ENCODE results near the gene SRPX. TPM values are rescaled to one million over a fixed set of nuclear protein-coding genes. Genes with fewer than 3 reads are reported as not detected.

Gene SRPX
- total RNA-seq, 1 experiment from 2014 or later, result 6.2 TPM

DNA sequence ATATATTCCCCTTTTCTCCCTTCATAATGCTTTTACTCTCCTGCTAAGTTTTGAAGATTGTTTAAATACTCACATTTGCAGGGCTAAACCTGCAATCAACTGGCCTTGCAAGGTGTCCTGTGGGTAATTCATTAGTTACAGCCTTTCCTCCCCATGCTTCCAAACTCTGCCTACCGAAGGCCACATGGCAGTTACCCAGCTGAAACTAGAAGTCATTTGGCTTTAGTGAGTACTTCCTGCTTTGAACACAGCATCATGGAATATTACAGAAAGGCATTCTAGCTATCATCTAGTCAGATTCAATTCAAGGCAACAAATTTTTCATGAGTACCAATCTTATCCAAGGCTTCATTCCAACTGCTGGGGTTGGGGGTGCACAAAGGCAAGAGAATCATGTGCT lies 55.6 kb downstream of the SRPX start:
- no peaks in the 10 kb centered on the region for H3K27me3 ChIP-seq
- DNase-seq, result no peak
- H3K4me3 ChIP-seq, result no peak overlapping the region
- H3K36me3 ChIP-seq, result no peaks in the 10 kb centered on the region
- H3K9me3 ChIP-seq, result no peaks in the 10 kb centered on the region

DNA sequence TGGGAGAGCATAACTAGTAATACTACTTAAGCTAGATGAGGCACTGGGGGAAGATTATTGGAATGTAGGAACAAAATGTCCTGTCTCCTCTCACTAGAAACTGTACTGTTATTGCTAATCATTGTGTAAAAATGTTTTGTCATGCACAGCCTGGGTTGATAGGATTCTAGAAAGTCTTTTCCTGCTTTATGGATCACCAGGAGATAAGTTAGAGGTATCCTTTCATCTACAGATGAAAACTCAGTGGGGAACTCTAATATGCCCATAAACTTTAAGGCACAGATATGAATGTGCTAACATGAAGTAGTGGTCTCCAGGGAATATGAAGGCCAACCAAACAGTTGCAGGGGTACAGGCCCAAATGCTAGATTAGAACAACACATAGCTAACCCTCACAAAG lies 57.5 kb downstream of the SRPX start:
- no peaks in the 10 kb centered on the region for H3K9me3 ChIP-seq
- H3K4me3 ChIP-seq, result no peak overlapping the region

DNA sequence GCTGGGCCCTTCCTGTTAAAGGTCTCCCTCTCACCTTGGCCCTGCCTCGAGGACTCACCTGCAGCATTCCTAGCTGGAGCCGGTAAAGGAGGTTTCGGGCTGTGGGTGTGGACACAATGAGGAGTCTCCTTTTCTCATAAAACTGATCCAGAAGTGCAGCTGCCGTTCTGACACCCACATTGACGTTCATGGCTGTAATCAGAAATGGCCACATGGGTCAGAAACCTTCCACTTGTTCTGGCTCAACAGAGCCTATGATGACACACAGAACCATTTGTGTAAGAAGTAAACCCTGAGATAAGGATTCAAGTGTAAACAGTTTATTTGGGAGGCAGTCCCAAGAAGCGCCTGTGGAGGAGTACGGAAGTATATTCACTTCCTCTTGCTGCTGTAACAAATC lies 63.8 kb downstream of the SRPX start:
- no peaks in the 10 kb centered on the region for H3K9me3 ChIP-seq
- H3K36me3 ChIP-seq, result no peaks in the 10 kb centered on the region
- H3K27me3 ChIP-seq, result no peaks in the 10 kb centered on the region
- no peak overlapping the region for H3K4me3 ChIP-seq
- no peak for DNase-seq

More for the DNA sequence above, 57.5 kb downstream of the SRPX start:
- DNase-seq, result no peak
- no peaks in the 10 kb centered on the region for H3K36me3 ChIP-seq
- no peaks in the 10 kb centered on the region for H3K27me3 ChIP-seq

DNA sequence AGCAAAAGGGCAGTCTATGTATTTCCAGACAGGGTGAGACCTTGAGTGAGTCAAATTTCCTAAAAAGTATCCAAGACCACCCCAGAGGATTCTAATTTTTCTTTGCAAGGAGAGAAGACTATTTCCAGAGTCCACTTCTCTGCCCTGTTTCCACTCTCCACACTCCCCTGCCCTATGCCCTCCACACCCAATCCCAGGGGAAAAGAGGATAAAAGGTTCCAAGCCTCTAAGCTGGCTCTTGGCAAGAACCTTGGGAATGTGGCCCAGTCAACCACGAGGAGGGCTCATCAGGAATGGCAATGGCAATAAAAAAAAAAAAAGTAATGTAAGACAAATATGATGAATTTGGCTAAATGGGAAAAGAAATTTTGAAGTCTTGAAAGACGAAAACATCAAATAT lies 65.9 kb downstream of the SRPX start:
- no peaks in the 10 kb centered on the region for H3K36me3 ChIP-seq
- DNase-seq, result peak; percentile 33
- H3K9me3 ChIP-seq, result no peaks in the 10 kb centered on the region
- no peak overlapping the region for H3K4me3 ChIP-seq
- no peaks in the 10 kb centered on the region for H3K27me3 ChIP-seq

DNA sequence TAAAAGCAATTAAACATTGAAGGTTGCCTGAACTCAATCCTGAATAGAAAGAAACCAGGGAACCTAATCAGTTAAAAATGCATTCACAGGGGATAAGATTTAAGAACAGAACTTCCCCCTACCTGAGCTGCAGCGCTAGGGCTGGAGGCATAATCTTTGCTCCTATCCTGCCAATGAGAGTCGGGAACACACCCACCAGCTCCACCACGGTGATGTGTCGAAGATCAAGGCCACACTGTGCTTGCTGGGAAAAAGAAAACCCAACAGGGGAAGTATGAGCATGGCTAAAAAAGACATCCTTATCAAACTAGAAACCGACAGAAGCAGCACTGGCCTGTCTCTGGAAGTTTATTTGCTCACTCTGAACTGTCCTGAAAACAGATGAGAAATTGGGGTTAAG lies 66.3 kb downstream of the SRPX start:
- no peak for DNase-seq
- no peak overlapping the region for H3K4me3 ChIP-seq
- no peaks in the 10 kb centered on the region for H3K27me3 ChIP-seq
- H3K36me3 ChIP-seq, result no peaks in the 10 kb centered on the region
- H3K9me3 ChIP-seq, result no peaks in the 10 kb centered on the region

DNA sequence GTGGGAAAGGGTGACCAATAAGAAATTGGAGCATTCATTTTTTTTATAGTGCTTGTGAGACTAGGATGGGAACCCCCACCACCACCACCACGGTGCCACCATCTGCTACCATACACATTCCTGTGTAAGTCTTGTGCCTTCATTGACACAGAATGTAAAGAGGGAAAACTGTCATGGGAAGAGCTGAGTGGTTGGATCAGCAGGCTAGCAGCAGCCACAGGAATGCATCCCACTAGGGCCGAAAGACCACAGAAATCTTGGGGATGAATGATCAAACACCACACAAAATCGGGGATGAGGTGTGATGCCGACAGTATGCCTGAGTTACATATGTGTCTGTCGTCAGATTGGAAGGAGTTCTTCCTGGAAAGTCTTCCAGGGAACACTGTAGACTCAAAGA lies 69.2 kb downstream of the SRPX start:
- no peaks in the 10 kb centered on the region for H3K27me3 ChIP-seq
- no peak overlapping the region for H3K4me3 ChIP-seq
- H3K9me3 ChIP-seq, result no peaks in the 10 kb centered on the region
- no peaks in the 10 kb centered on the region for H3K36me3 ChIP-seq
- no peak for DNase-seq

DNA sequence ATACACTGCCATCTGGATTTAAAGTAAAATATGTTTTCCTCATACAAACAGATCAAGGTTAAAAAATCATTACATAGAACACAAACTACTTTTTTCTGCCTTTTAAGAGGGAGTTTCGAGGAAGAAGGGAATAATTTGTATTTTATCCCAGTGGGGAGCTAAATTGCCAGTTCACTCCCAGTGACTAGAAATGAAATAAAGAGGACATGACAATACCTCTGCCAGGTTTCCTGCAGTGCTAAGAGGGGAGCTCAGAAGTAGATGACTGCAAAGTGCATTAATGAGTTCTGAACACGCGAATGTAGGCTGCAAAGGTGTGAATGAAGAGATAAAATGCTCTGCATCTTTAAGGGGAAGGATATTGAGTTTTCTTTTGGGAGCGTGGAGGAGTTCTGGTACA lies 69.7 kb downstream of the SRPX start:
- Histone ChIP-seq H3K36me3 (no peaks in the 10 kb centered on the region), H3K4me3 (no peak overlapping the region), H3K9me3 (no peaks in the 10 kb centered on the region), H3K27me3 (no peaks in the 10 kb centered on the region)
- DNase-seq, result no peak

DNA sequence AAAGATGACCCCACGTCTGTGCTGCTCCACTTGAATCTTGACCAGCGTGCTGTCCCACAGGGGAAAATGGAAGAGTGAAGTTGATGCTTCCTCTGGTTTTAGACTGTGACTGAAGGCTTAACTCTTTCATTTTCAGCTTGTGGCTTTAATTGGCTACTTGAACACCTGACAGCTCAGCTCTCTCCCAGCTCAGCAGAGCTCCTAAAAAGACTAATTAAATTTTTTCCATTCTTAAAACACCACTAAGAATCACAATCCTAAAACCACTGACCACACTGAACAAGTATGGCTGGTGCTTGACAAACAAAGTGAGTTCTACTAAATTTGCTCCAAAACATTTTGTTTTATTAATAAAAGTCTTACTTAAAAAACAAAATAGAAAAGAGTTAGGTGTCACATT lies 71.7 kb downstream of the SRPX start:
- no peaks in the 10 kb centered on the region for H3K9me3 ChIP-seq
- H3K27me3 ChIP-seq, result no peaks in the 10 kb centered on the region
- no peaks in the 10 kb centered on the region for H3K36me3 ChIP-seq
- no peak for DNase-seq
- no peak overlapping the region for H3K4me3 ChIP-seq

DNA sequence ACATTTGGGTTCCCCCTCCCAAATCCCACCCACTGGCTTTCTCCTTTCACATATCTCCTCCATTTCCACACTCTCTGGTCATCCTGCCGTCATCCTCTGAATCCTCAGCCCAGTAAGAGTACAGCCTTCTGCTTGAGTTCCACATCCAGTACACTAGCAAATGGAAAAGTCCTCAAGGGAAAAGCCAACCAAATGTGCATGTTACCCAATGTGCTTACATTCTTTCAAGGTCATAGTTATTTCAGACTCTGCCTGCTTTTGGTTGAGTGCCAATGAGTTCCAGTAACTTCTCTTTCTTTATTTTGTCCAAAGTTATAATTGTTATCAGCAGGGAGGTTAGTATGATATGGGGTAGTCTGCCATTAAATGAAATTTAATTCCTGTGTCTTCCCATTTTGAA lies 78.1 kb downstream of the SRPX start:
- no peak overlapping the region for H3K4me3 ChIP-seq
- H3K9me3 ChIP-seq, result no peaks in the 10 kb centered on the region
- H3K36me3 ChIP-seq, result no peaks in the 10 kb centered on the region
- DNase-seq, result no peak
- no peaks in the 10 kb centered on the region for H3K27me3 ChIP-seq

DNA sequence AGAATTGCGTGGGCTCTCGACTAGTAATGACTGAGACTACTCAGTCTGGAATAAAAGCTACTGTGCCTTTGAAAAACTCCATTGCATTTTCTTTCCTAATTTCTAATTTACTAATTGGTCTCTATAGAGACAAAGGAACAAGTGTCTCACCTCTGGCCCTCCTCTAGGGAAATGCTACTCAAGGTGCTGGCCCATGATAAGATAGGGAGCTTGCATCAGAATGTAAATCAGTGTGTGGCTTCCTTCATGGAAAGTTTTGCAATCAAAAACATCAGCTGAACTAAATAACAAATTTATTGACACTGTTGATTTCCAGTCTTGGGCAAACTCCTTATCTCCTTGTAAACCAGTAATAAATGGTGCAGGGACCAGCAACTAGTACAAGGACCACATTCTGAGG lies 81.8 kb downstream of the SRPX start:
- H3K36me3 ChIP-seq, result no peaks in the 10 kb centered on the region
- no peak for DNase-seq
- H3K9me3 ChIP-seq, result no peaks in the 10 kb centered on the region
- no peak overlapping the region for H3K4me3 ChIP-seq
- H3K27me3 ChIP-seq, result no peaks in the 10 kb centered on the region

DNA sequence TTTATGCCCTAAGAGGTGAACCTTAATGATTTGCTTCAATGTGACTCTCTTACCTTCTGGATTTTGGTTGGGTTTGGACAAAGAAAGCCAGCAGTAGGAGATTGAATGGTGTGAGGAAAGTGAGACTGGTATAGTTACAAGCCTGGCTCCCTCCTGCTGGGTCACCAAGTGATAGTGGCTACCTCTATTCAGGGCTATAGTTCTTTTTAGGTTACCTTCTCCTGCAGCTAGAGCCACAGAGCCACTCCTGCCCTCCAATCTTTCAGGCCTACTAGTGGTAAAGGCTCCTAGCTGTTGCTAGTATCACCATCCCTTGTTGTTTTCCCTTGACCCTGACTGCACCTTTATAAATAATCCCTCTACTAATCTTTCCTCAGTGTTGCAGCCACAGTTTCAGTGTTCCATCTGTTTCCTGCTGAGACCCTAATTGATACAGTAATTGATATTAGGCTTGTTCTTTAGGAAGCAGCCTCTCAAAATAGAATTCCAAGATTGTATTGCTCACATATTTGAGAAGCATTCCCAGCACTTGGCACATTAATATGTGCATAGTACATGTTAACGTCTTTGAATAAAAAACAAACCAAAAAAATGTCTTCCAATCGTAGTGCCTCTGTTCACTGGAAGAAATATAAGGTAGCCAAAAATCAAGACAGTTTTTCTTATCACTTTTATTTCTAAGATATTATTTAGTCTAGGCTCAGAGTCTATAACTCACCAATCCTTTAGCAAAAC lies 82.3 kb downstream of the SRPX start:
- Histone ChIP-seq H3K36me3 (no peaks in the 10 kb centered on the region), H3K4me3 (no peak overlapping the region), H3K9me3 (no peaks in the 10 kb centered on the region), H3K27me3 (no peaks in the 10 kb centered on the region)
- DNase-seq, result no peak

DNA sequence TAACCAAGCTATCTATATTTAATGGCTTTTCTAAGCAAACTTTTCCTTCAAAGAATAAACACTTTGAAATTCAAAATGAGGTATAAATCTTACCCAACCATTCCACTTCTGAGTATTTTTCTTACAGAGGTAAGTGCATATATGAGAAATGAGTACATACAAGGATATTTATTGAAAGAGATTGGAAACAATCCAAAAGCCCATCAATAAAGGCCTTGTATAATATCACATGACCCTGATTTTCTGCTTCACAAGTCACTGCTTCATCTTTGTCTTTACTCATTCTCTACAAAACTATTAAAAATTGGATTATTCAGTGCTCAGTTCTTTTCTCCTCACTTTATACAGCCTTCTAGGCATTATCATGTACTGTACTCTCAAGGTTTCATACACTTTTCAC lies 91.3 kb downstream of the SRPX start:
- no peak for DNase-seq
- H3K36me3 ChIP-seq, result no peaks in the 10 kb centered on the region
- H3K27me3 ChIP-seq, result no peaks in the 10 kb centered on the region
- no peaks in the 10 kb centered on the region for H3K9me3 ChIP-seq
- H3K4me3 ChIP-seq, result no peak overlapping the region

DNA sequence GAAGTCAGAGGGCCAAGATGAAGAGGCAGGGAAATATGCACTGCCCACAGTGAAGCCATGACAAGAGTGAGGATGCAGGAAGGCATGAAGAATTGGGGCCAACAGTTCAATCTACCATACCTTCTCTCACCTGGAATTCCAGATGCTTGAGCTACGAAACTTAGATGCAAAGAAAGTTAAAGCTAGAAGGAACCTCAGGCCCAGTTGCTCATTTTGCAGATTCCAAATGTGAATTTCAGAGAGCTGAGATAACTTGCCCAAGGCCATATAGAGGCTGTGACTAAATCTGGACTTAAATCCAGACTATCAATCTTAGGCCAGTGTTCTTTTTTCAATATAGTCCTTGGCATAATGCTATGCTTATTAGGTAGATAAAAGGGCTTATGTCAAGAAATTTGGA lies 92.7 kb downstream of the SRPX start:
- Histone ChIP-seq H3K4me3 (no peak overlapping the region), H3K27me3 (no peaks in the 10 kb centered on the region), H3K36me3 (no peaks in the 10 kb centered on the region), H3K9me3 (no peaks in the 10 kb centered on the region)
- no peak for DNase-seq

DNA sequence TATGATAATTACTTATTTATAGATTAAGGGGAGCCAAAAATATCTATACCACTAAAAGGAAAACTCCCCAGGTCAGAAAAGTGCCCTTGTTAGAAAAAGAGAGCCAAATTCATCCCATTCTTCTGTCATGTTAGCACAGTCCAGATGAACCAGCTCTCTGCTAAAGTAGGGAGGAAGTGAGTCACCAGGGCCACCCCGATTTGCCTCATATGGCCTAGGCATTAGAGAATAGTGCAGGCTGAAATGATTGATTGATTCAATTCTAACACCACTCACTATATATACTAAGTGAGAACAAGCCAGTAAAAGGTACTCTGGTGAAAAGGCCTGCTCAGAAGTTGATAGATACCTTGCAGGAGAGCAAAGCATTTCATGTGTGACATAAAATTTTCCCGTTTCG lies 94.5 kb downstream of the SRPX start:
- Histone ChIP-seq H3K36me3 (no peaks in the 10 kb centered on the region), H3K4me3 (no peak overlapping the region), H3K27me3 (no peaks in the 10 kb centered on the region), H3K9me3 (no peaks in the 10 kb centered on the region)
- no peak for DNase-seq

DNA sequence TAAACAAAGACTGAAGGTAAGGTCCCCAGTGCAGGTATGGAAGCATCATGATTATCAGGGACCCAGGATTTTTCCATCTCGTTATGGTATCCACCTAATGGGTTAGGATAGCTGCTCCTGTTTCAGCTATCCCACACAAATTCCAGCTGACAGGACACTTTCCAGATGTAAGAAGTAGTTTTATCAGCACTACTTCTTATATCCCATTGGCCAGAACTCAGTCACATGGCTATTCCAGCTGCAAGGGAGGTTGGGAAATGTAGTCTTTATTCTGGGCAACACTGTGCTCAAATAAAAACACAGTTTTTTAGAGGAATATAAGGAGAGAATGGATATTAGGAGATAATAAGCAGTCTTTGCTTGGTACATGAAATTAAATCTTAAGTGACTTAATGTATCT lies 96.7 kb downstream of the SRPX start:
- Histone ChIP-seq H3K4me3 (no peak overlapping the region), H3K9me3 (no peaks in the 10 kb centered on the region), H3K27me3 (no peaks in the 10 kb centered on the region), H3K36me3 (no peaks in the 10 kb centered on the region)
- no peak for DNase-seq

DNA sequence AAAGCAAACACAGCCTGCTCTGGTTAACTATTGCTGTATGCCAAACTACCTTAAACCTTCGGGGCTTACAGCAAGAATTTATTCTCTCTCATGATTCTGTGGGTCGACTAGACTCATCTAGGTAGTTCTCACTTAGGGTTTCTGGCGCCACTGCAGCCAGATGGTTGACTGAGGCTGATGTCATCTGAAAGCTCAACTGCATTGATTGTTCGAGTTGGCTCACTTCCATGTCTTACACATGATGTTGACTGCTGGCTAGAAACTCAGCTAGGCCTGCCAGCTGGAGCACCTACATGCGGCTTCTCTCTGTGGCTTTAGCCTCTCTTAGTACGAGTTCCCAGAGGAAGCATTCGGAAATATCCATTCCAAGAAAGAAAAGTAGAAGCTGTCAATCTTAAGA lies 103.2 kb downstream of the SRPX start:
- DNase-seq, result peak; percentile 31
- Histone ChIP-seq H3K36me3 (no peaks in the 10 kb centered on the region), H3K9me3 (no peaks in the 10 kb centered on the region), H3K27me3 (no peaks in the 10 kb centered on the region), H3K4me3 (no peak overlapping the region)

DNA sequence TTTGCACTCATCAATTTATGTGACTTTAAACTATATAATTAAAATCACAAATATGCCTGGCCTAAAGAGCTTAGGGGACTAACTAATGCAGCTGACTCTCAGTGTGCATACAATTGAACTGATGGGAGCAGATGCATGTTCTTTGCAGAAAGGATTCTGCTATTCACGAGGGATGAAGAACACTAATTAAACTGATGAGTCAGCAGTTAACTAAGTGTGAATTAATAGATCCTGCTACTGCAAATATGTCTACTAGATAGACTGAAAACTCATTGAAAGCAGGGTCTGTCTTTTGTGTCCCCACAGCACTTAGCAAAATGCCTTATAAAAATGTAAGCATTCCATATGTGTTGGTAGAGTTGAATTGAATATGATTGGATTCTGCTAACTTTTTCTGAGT lies 104.0 kb downstream of the SRPX start:
- no peaks in the 10 kb centered on the region for H3K9me3 ChIP-seq
- no peak for DNase-seq
- no peaks in the 10 kb centered on the region for H3K36me3 ChIP-seq
- H3K27me3 ChIP-seq, result no peaks in the 10 kb centered on the region
- no peak overlapping the region for H3K4me3 ChIP-seq

DNA sequence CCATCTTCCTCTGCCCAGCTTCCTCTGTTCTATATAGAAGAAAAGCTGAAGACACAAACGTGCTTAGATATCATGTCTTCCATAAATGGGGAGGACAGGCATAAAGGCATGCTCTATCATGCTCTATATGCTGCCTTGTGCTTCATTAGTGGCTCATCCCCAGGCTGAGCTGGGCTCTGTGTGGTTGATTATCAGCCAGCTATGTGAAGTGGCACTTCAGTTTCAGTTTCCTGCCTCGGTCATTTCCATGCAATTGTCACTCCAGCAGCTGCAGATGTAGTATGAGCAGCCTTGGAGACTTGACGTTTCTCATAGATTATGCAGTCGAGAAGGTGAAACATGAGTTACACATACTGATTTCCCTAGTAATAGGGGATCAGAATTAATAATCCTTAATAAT lies 108.1 kb downstream of the SRPX start:
- H3K9me3 ChIP-seq, result no peaks in the 10 kb centered on the region
- no peaks in the 10 kb centered on the region for H3K27me3 ChIP-seq
- no peak overlapping the region for H3K4me3 ChIP-seq
- no peaks in the 10 kb centered on the region for H3K36me3 ChIP-seq
- no peak for DNase-seq

DNA sequence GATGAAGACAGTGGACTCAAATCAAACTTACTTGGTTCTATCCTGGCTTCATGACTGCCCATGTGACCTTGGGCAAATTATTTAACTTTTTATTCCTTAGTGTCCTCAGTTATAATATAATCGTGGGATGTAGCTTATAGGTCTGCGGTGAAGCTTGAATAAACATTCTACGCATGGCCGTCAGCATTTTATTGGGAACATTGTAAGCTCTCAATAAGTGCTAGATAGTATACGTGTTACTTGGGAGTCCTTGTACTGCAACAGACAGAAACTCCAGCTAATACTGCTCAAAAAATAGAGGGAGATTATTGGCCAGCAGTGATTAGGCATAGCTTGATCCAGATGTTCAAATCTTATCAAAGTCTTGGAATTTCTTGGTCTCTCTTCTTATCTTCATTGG lies 109.5 kb downstream of the SRPX start:
- H3K4me3 ChIP-seq, result no peak overlapping the region
- H3K36me3 ChIP-seq, result no peaks in the 10 kb centered on the region
- H3K27me3 ChIP-seq, result no peaks in the 10 kb centered on the region
- H3K9me3 ChIP-seq, result no peaks in the 10 kb centered on the region
- no peak for DNase-seq
